Suprapubic skin (tissue), 4 donors: ENCODE results near the gene MRPL24.

Experiments
- CTCF ChIP-seq, 2 donors: fragments of 200-600 bp in 1 of 2; fragments of 450-650 bp in 1 of 2; sonication (generic) in 1 of 2; IDR thresholded peaks; one replicate each; pipeline ENCODE4 v1.5.1; 2016 to 2019; ENCODE audit warnings: antibody characterized with exemption in 2 of 2, mild to moderate bottlenecking in 1 of 2, moderate library complexity in 1 of 2
- EP300 ChIP-seq: sonication (generic); formaldehyde crosslinking; IDR thresholded peaks from one replicate; pipeline ENCODE4 v1.6.1; 2017; ENCODE audit warnings: antibody characterized with exemption
- POLR2A ChIP-seq, 2 donors: fragments of 450-650 bp; IDR thresholded peaks; one replicate each; pipeline ENCODE4 v1.6.1; 2017; ENCODE audit warnings: antibody characterized with exemption in 2 of 2, mild to moderate bottlenecking in 2 of 2, moderate library complexity in 2 of 2
- POLR2AphosphoS5 ChIP-seq, 3 donors: sonication (generic); formaldehyde crosslinking; IDR thresholded peaks; one replicate each; pipeline ENCODE4 v1.6.1; 2017; ENCODE audit warnings: antibody characterized with exemption in 3 of 3

- TF ChIP-seq CTCF (IDR thresholded peaks at IDR 0.05) (peak in 1 of 2 donors; percentile 13), POLR2A (IDR thresholded peaks at IDR 0.05) (no peak), EP300 (no peak), POLR2AphosphoS5 (IDR thresholded peaks at IDR 0.05) (peak; percentile 40 to 97 (median 91))
These were observed 11.0 kb upstream of the MRPL24 start for GRCh38 chr1:156751757-156752481.
